ENCODE results near the gene XPR1.
A peak's percentile ranks its signal among the peaks of the same experiment; 100 is the strongest.

XPR1 gene

DNA sequence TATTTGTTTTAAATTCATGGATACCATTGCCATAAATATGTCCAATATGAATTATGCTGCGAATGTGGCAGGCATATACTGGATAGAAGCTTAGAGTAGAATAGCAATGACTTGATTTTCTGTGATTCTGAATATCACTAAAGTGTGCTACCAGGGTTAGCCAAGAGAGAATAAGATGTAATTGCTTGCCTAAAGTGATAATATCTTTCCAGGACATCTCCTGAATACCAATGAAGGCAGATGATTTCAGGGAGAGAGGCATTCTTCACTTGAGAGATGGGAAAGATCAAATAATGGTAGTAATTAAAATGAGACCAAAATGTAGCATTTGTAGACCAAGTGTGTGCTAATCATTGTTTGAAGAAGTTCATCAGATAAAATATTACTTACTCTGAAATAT is 227.5 kb downstream of the XPR1 start:
- H3K4me3 ChIP-seq (ENCODE audit: control insufficient read depth, low read depth, low read length) = no peak overlapping the region
- no peak for DNase-seq (ENCODE audit: low read depth)
- TF ChIP-seq CTCF (IDR thresholded peaks at IDR 0.05; ENCODE audit: control insufficient read depth, insufficient read depth, low read depth, low read length, missing control alignments) = no peak

GRCh38 chr1:180860535-180860934 is 228.7 kb downstream of the XPR1 start:
- no peak for TF ChIP-seq CTCF (IDR thresholded peaks at IDR 0.05; ENCODE audit: control insufficient read depth, insufficient read depth, low read depth, low read length, missing control alignments)
- H3K4me3 ChIP-seq (ENCODE audit: control insufficient read depth, low read depth, low read length) = no peak overlapping the region
- no peak for DNase-seq (ENCODE audit: low read depth)

GRCh38 chr1:180862305-180862704 is 230.5 kb downstream of the XPR1 start:
- no peak for DNase-seq (ENCODE audit: low read depth)
- TF ChIP-seq CTCF (IDR thresholded peaks at IDR 0.05; ENCODE audit: control insufficient read depth, insufficient read depth, low read depth, low read length, missing control alignments) = no peak

DNA sequence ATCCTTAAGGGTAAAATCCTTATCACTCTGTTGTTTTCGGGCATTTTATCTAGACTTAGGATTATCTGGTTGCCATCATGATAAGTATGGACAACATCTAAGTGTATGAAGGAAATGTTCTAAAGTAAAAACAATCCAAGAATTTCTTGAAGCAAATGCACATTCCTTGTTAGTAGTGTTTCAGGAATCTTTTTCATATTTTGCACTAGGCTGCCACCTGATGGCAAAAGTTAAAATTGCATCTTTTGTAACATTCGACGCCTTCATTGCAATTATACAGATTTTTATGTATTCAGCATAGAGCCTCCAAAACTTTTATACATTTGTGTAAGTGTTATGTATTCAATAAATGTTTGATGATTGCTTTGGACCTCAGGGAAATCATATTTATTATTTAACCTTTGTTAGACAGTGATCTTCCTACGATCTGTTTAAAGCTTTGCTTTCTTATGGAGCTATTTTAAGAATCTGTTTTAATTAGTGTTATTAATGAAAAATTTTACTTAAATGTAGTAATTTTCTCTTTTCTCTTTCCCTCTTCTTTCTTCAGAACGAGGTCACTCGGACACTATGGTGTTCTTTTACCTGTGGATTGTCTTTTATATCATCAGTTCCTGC is 231.4 kb downstream of the XPR1 start:
- TF ChIP-seq CTCF (IDR thresholded peaks at IDR 0.05; ENCODE audit: control insufficient read depth, insufficient read depth, low read depth, low read length, missing control alignments) = peak; percentile 53

More at GRCh38 chr1:180862305-180862704, 230.5 kb downstream of the XPR1 start:
- no peak overlapping the region for H3K4me3 ChIP-seq (ENCODE audit: control insufficient read depth, low read depth, low read length)

GRCh38 chr1:180881806-180882509 is 250.1 kb downstream of the XPR1 start:
- H3K4me3 ChIP-seq (ENCODE audit: control insufficient read depth, low read depth, low read length) = no peak overlapping the region
- peak; percentile 49 for TF ChIP-seq CTCF (IDR thresholded peaks at IDR 0.05; ENCODE audit: control insufficient read depth, insufficient read depth, low read depth, low read length, missing control alignments)
- peak; percentile 10 for DNase-seq (ENCODE audit: low read depth)

More for the DNA sequence above, 231.4 kb downstream of the XPR1 start:
- no peak overlapping the region for H3K4me3 ChIP-seq (ENCODE audit: control insufficient read depth, low read depth, low read length)
- peak; percentile 8 for DNase-seq (ENCODE audit: low read depth)

GRCh38 chr1:180884588-180885300 is 252.9 kb downstream of the XPR1 start:
- H3K4me3 ChIP-seq (ENCODE audit: control insufficient read depth, low read depth, low read length) = no peak overlapping the region
- no peak for DNase-seq (ENCODE audit: low read depth)
- no peak for TF ChIP-seq CTCF (IDR thresholded peaks at IDR 0.05; ENCODE audit: control insufficient read depth, insufficient read depth, low read depth, low read length, missing control alignments)
